ENCODE results near the gene LRP6. TPM values are rescaled to one million over a fixed set of nuclear protein-coding genes. Genes with fewer than 3 reads are reported as not detected.

LRP6 gene
- total RNA-seq, 1 experiment from 2014 or later, result 28.1 TPM

- Histone ChIP-seq H3K9ac (ENCODE audit: low read length) (no peak overlapping the region), H3K4me3 (replicated peaks in 1 of 2; ENCODE audit: low read depth in 1 of 2, low read length in 2 of 2) (no peak overlapping the region), H3K27me3 (ENCODE audit: insufficient read depth, low read length) (no peaks in the 10 kb centered on the region), H3K9me3 (ENCODE audit: control insufficient read depth in 1 of 2, insufficient read depth in 1 of 2, low read depth in 1 of 2, low read length in 2 of 2) (no peaks in the 10 kb centered on the region), H3K4me2 (ENCODE audit: low read length) (no peak overlapping the region), H3K4me1 (ENCODE audit: control insufficient read depth in 1 of 2, insufficient read depth in 2 of 2, low read length in 2 of 2) (no peaks in the 10 kb centered on the region), H3K27ac (ENCODE audit: low read depth, low read length) (no peak overlapping the region), H3K36me3 (ENCODE audit: control insufficient read depth in 1 of 2, insufficient read depth in 2 of 2, low read length in 2 of 2) (no peaks in the 10 kb centered on the region), H3K79me2 (ENCODE audit: insufficient read depth, low read length) (peaks cover 20% of the 10 kb centered on the region), H3K9me2 (ENCODE audit: insufficient read depth) (no peaks in the 10 kb centered on the region), H2AFZ (ENCODE audit: low read depth, low read length, poor library complexity, severe bottlenecking) (no peak overlapping the region), H4K20me1 (ENCODE audit: insufficient read depth) (no peaks in the 10 kb centered on the region; the same call in 1 of the 2 replicates)
- CTCF ChIA-PET, result no interaction called here
- intact Hi-C loops (cut with micrococcal nuclease), result no loop called here
- BruUV-seq (replicated peaks), result no TSS peak
- RAD21 ChIA-PET (ENCODE audit: low non-redundant PET in 1 of 2, low total read pairs in 2 of 2, uncharacterized antibody in 2 of 2, unreplicated experiment in 2 of 2), result no interaction called here
- DNase-seq (ENCODE audit: low read depth, low spot score) (no peak), ATAC-seq (no peak)
- TF ChIP-seq TCF7L2 (IDR thresholded peaks at IDR 0.05; ENCODE audit: borderline replicate concordance, extremely low read depth, insufficient read depth, insufficient read length) (no peak), CEBPB (IDR thresholded peaks at IDR 0.05; ENCODE audit: low read depth) (no peak), RAD21 (IDR thresholded peaks at IDR 0.05; ENCODE audit: low read depth) (no peak), ZFX (IDR thresholded peaks at IDR 0.05) (no peak), YY1 (IDR thresholded peaks at IDR 0.05; ENCODE audit: extremely low read depth, insufficient replicate concordance, low read depth, low read length) (no peak), ATF3 (IDR thresholded peaks at IDR 0.05) (no peak), SP1 (IDR thresholded peaks at IDR 0.05; ENCODE audit: low read depth) (no peak), EZH2phosphoT487 (IDR thresholded peaks at IDR 0.05; ENCODE audit: borderline replicate concordance) (no peak), EGR1 (IDR thresholded peaks at IDR 0.05; ENCODE audit: low read depth) (no peak), ELF1 (IDR thresholded peaks at IDR 0.05; ENCODE audit: borderline replicate concordance, low read depth) (no peak), POLR2AphosphoS5 (IDR thresholded peaks at IDR 0.05; ENCODE audit: low read depth, low read length) (no peak), CTCF (IDR thresholded peaks at IDR 0.05 in 2 of 3, conservative IDR thresholded peaks at IDR 0.05 in 1 of 3; ENCODE audit: borderline replicate concordance in 1 of 3, insufficient read depth in 1 of 3, low read depth in 2 of 3, low read length in 2 of 3) (no peak), SRF (IDR thresholded peaks at IDR 0.05; ENCODE audit: low read depth) (no peak), MAX (IDR thresholded peaks at IDR 0.05) (no peak), REST (IDR thresholded peaks at IDR 0.05; ENCODE audit: low read depth) (no peak), POLR2A (IDR thresholded peaks at IDR 0.05; ENCODE audit: borderline replicate concordance, extremely low read depth, insufficient read depth, insufficient read length) (no peak)
- POLR2A ChIA-PET, result no interaction called here
These were observed 54.1 kb downstream of the LRP6 start for GRCh38 chr12:12212769-12213168.

Data from HCT116 (cell line).